Ovary (tissue), 9 donors: ENCODE results near the gene GTPBP3. TPM values are rescaled to one million over a fixed set of nuclear protein-coding genes. Genes with fewer than 3 reads are reported as not detected.

Source experiments
- DNase-seq, 5 donors: peaks; one replicate each; pipeline ENCODE4 v3.0.0-alpha.2; 2019 to 2020
- H3K27ac ChIP-seq, 2 donors: fragments of 200-600 bp; one replicate each; pipeline versions ENCODE4 v1.5.1 to v1.8.0; 2019 to 2022
- H3K27me3 ChIP-seq: fragments of 200-600 bp; one replicate; pipeline ENCODE4 v1.8.0; 2022
- H3K36me3 ChIP-seq: fragments of 200-600 bp; sonication (generic); one replicate; pipeline ENCODE4 v1.5.1; 2019
- H3K4me1 ChIP-seq: one replicate; pipeline ENCODE4 v1.8.1; 2013; ENCODE audit warnings: mild to moderate bottlenecking, moderate library complexity; ENCODE audit not compliant: insufficient read depth
- H3K4me3 ChIP-seq: fragments of 200-600 bp; sonication (generic); one replicate; pipeline ENCODE4 v1.5.1; 2017
- H3K9me3 ChIP-seq, 2 donors: fragments of 200-600 bp in 1 of 2; sonication (generic) in 1 of 2; one replicate each; pipeline versions ENCODE4 v1.5.1 to v1.8.1; 2013 to 2019; ENCODE audit warnings: mild to moderate bottlenecking in 1 of 2, moderate library complexity in 1 of 2
- CTCF ChIP-seq, 3 donors: fragments of 450-650 bp in 2 of 3; fragments of 200-600 bp in 1 of 3; IDR thresholded peaks; one replicate each; pipeline versions ENCODE4 v1.5.1 to v1.8.0; 2016 to 2022; ENCODE audit warnings: antibody characterized with exemption in 3 of 3, mild to moderate bottlenecking in 1 of 3
- EP300 ChIP-seq: sonication (generic); formaldehyde crosslinking; IDR thresholded peaks from one replicate; pipeline ENCODE4 v1.6.1; 2017; ENCODE audit warnings: antibody characterized with exemption
- POLR2A ChIP-seq: fragments of 450-650 bp; IDR thresholded peaks from one replicate; pipeline ENCODE4 v1.6.1; 2017; ENCODE audit warnings: antibody characterized with exemption, mild to moderate bottlenecking, moderate library complexity
- WGBS, 3 donors: extraction: QIAGEN DNeasy Blood & Tissue Kit in 1 of 3; methylation state at CpG; one replicate each; pipeline versions ENCODE4 v1.1.5 to v1.1.7; 2013 to 2017; 5-methylcytosine and 5-hydroxymethylcytosine counted together
- intact Hi-C, 4 donors: fragments of 100-400 bp; cut with DNase I; formaldehyde crosslinking; loops; one replicate each; pipeline versions ENCODE4 v1.11.0 to v1.15.1; 2022 to 2023
- polyA plus RNA-seq, 2 donors: library from polyadenylated mRNA; stranded (reverse); fragments of 200-250 nt in 1 of 2; fragments of 350-450 nt in 1 of 2; fragmentation: Illumina TruSeq in 1 of 2; extraction: RNeasy Lipid Tissue Mini Kit (QIAGEN cat#74804) in 1 of 2; gene quantifications; one replicate each; pipeline ENCODE4 v1.2.3, GENCODE V29; 2013 to 2014
- total RNA-seq, 7 donors: library from RNA; depleted of rRNA in 2 of 7; stranded (reverse); fragments of >200 nt in 2 of 7; fragmentation: NEBNext Ultra II Directional in 3 of 7; extraction: Animal tissue kit (Norgen Biotek cat#: 25700) in 3 of 7; gene quantifications; one replicate each; pipeline versions ENCODE4 v1.1.0 to v1.2.4, GENCODE V29; 2016 to 2023
- donor health status: DM: no; HTN: no; CAD: no; lungs with moderate emphysema.
- donor health status: DM: no; HTN: no; CAD: no.
- donor health status: Bipolar disorder and iron deficiency.
- donor health status: DM: yes; HTN: yes; CAD: no.
- donor health status: DM: no; HTN: no; CAD: no.
- donor health status: DM: yes; HTN: yes; CAD: no.

The GTPBP3 gene
- total and polyA plus RNA-seq, 9 donors, result 4.5 to 22.9 (median 16.9) TPM

GRCh38 chr19:17309198-17309964 is 28.0 kb upstream of the GTPBP3 start, which contains the start of gene DDA1:
DDA1 (plus strand) TSS chr19:17309563; CDS start chr19:17309655, 92 bp downstream.
- no peaks in the 10 kb centered on the region for H3K27me3 ChIP-seq
- intact Hi-C loops, result no loop called here
- DNase-seq, result peak; percentile 97 to 100 (median 98)
- no peaks in the 10 kb centered on the region for H3K36me3 ChIP-seq
- H3K4me1 ChIP-seq, result peaks cover 2% of the 10 kb centered on the region
- TF ChIP-seq CTCF (IDR thresholded peaks at IDR 0.05), result no peak
- TF ChIP-seq POLR2A, result peak; percentile 63
- no peak for TF ChIP-seq EP300
- H3K9me3 ChIP-seq, result no peaks in the 10 kb centered on the region
- H3K27ac ChIP-seq, result no peak within 1 kb of the TSS
- WGBS, 3 donors, result 0 to 1% (median 0%) methylated on average over 45 to 46 of the region's 46 CpGs
- peak within 1 kb of the TSS; percentile 86 for H3K4me3 ChIP-seq

GRCh38 chr19:17309965-17310461 is 27.3 kb upstream of the GTPBP3 start:
- no peak overlapping the region for H3K27ac ChIP-seq
- intact Hi-C loops, result no loop called here
- no peaks in the 10 kb centered on the region for H3K27me3 ChIP-seq
- whole genome bisulfite sequencing, 3 donors, result 4 to 6% (median 5%) methylated on average over 23 of the region's 23 CpGs
- no peaks in the 10 kb centered on the region for H3K9me3 ChIP-seq
- TF ChIP-seq EP300 (no peak), POLR2A (no peak), CTCF (IDR thresholded peaks at IDR 0.05) (no peak)
- DNase-seq, result no peak
- no peaks in the 10 kb centered on the region for H3K36me3 ChIP-seq
- H3K4me1 ChIP-seq, result peaks cover 2% of the 10 kb centered on the region
- peak overlapping the region; percentile 86 for H3K4me3 ChIP-seq

GRCh38 chr19:17311455-17312188 is 25.7 kb upstream of the GTPBP3 start:
- H3K27ac ChIP-seq, result no peak overlapping the region
- no peak for DNase-seq
- H3K4me3 ChIP-seq, result no peak overlapping the region
- peaks cover 2% of the 10 kb centered on the region for H3K4me1 ChIP-seq
- 64 to 80% (median 76%) methylated on average over 9 to 11 of the region's 11 CpGs for WGBS, 3 donors
- no peaks in the 10 kb centered on the region for H3K27me3 ChIP-seq
- TF ChIP-seq CTCF (IDR thresholded peaks at IDR 0.05) (no peak), POLR2A (no peak), EP300 (no peak)
- intact Hi-C loops, result no loop called here
- no peaks in the 10 kb centered on the region for H3K9me3 ChIP-seq
- H3K36me3 ChIP-seq, result no peaks in the 10 kb centered on the region

- TF ChIP-seq CTCF (IDR thresholded peaks at IDR 0.05), result no peak
- TF ChIP-seq EP300, result no peak
- no peak for TF ChIP-seq POLR2A
- Histone ChIP-seq H3K27me3 (no peaks in the 10 kb centered on the region), H3K9me3 (no peaks in the 10 kb centered on the region), H3K36me3 (no peaks in the 10 kb centered on the region), H3K4me1 (peaks cover 2% of the 10 kb centered on the region), H3K27ac (no peak overlapping the region), H3K4me3 (no peak overlapping the region)
- no peak for DNase-seq
- intact Hi-C loops, result no loop called here
- 76 to 85% (median 83%) methylated on average over 20 of the region's 20 CpGs for WGBS, 3 donors
These were observed 24.9 kb upstream of the GTPBP3 start for GRCh38 chr19:17312189-17313113.
